GM12891 (cell line): ENCODE results near the gene ATG7.

ENCODE experiments used
- POLR2A ChIP-seq: IDR thresholded peaks from 2 replicates; pipeline ENCODE4 v1.6.1; 2011; ENCODE audit warnings: low read depth, low read length, control low read depth
- POLR2AphosphoS5 ChIP-seq: IDR thresholded peaks from 2 replicates; pipeline ENCODE4 v1.6.1; 2011; ENCODE audit warnings: low read depth, low read length, control low read depth
- TAF1 ChIP-seq: IDR thresholded peaks from 2 replicates; pipeline ENCODE4 v1.6.1; 2011; ENCODE audit warnings: low read depth, low read length, control low read depth

- TF ChIP-seq POLR2A (no peak), TAF1 (no peak), POLR2AphosphoS5 (no peak)
Measured at GRCh38 chr3:11495948-11496557, 223.9 kb downstream of the ATG7 start.
